Endothelial cell of umbilical vein (primary cell): Measurements from ENCODE around the gene GZF1. TPM values are rescaled to one million over a fixed set of nuclear protein-coding genes. Genes with fewer than 3 reads are reported as not detected.

ENCODE experiments used
- BruUV-seq: library from RNA; stranded (reverse); fragments of 400-500 nt; replicated peaks from 2 replicates; lab custom pipeline; 2021; lab: Mats Ljungman, UMichigan
- CTCF ChIA-PET: fragments of 300-600, 350-600 bp; sonication (Branson Sonifier 250); formaldehyde crosslinking; loops from one replicate; lab custom pipeline; 2021; ENCODE audit warnings: antibody characterized with exemption, inconsistent platforms; lab: Charles Lee
- POLR2A ChIA-PET: fragments of 300-600, 350-600 bp; sonication (Branson Sonifier 250); formaldehyde crosslinking; loops from one replicate; lab custom pipeline; 2021; ENCODE audit warnings: antibody characterized with exemption, inconsistent platforms; lab: Charles Lee
- DNase-seq: peaks from one replicate; pipeline ENCODE4 v3.0.0-alpha.2; 2011; ENCODE audit warnings: low read depth, low spot score
- FAIRE-seq: peaks from 2 replicates; lab custom pipeline; 2011; peaks lifted over from hg19 to GRCh38; lab: Jason Lieb, UNC
- H2AFZ ChIP-seq: 2 replicates; pipeline ENCODE4 v1.6.0; 2012; ENCODE audit warnings: low read depth, low read length, control low read depth, inconsistent platforms
- H3K27ac ChIP-seq: 2 replicates; pipeline ENCODE4 v1.5.1; 2011; ENCODE audit warnings: low read depth, mild to moderate bottlenecking, control low read depth, low read length, moderate library complexity; ENCODE audit not compliant: insufficient read depth
- H3K27me3 ChIP-seq, 2 experiments: 2 replicates each; pipeline versions ENCODE4 v1.6.0 to v1.6.1; 2011; ENCODE audit warnings: low read length in 2 of 2, mixed read lengths in 1 of 2; ENCODE audit not compliant: control insufficient read depth in 2 of 2, insufficient read depth in 2 of 2
- H3K36me3 ChIP-seq, 2 experiments: 2 replicates in 1 of 2; 3 replicates in 1 of 2; pipeline ENCODE4 v1.5.1; 2011; ENCODE audit warnings: low read length in 2 of 2, mild to moderate bottlenecking in 1 of 2, moderate library complexity in 1 of 2; ENCODE audit not compliant: control insufficient read depth in 2 of 2, insufficient read depth in 2 of 2; ENCODE audit errors: extremely low read depth in 1 of 2
- H3K4me1 ChIP-seq: 3 replicates; pipeline ENCODE4 v1.5.1; 2011; ENCODE audit warnings: mild to moderate bottlenecking, low read length; ENCODE audit not compliant: control insufficient read depth, insufficient read depth; ENCODE audit errors: extremely low read depth
- H3K4me2 ChIP-seq: 2 replicates; pipeline ENCODE4 v1.6.1; 2011; ENCODE audit warnings: low read length, control low read depth, mixed read lengths; ENCODE audit not compliant: insufficient read depth
- H3K4me3 ChIP-seq, 3 experiments: fragments of 200-600 bp in 1 of 3; sonication (generic), shearing (Covaris generic) in 1 of 3; replicated peaks in 1 of 3; 2 replicates each; pipeline ENCODE4 v1.5.1; 2011 to 2016; ENCODE audit warnings: control low read depth in 3 of 3, low read length in 3 of 3, mild to moderate bottlenecking in 2 of 3, inconsistent platforms in 1 of 3, low read depth in 1 of 3, moderate library complexity in 1 of 3; ENCODE audit not compliant: insufficient read depth in 1 of 3
- H3K79me2 ChIP-seq: 2 replicates; pipeline ENCODE4 v1.6.0; 2012; ENCODE audit warnings: low read length, inconsistent platforms; ENCODE audit not compliant: control insufficient read depth, insufficient read depth
- H3K9ac ChIP-seq: replicated peaks from 2 replicates; pipeline ENCODE3; 2011; ENCODE audit warnings: low read length, control low read depth; ENCODE audit not compliant: insufficient read depth; ENCODE audit errors: extremely low read depth
- H3K9me1 ChIP-seq: replicated peaks from 3 replicates; pipeline ENCODE4 v1.6.0; 2011; ENCODE audit warnings: mild to moderate bottlenecking, low read length; ENCODE audit not compliant: control insufficient read depth, insufficient read depth; ENCODE audit errors: extremely low read depth
- H3K9me3 ChIP-seq: replicated peaks from 2 replicates; pipeline ENCODE4 v1.5.1; 2012; ENCODE audit warnings: low read length, inconsistent platforms; ENCODE audit not compliant: control insufficient read depth, insufficient read depth
- H4K20me1 ChIP-seq: replicated peaks from 2 replicates; pipeline ENCODE3; 2011; ENCODE audit warnings: mild to moderate bottlenecking, low read length; ENCODE audit not compliant: control insufficient read depth, insufficient read depth; ENCODE audit errors: extremely low read depth
- FOS ChIP-seq: IDR thresholded peaks from 2 replicates; pipeline ENCODE4 v1.6.1; 2011; ENCODE audit warnings: mild to moderate bottlenecking, low read length, moderate library complexity, borderline replicate concordance; ENCODE audit not compliant: insufficient read depth
- JUN ChIP-seq: IDR thresholded peaks from 2 replicates; pipeline ENCODE4 v1.6.1; 2011; ENCODE audit warnings: borderline replicate concordance, low read depth; ENCODE audit not compliant: insufficient read length, insufficient read depth
- dilution Hi-C: fragments of 300-500 bp; cut with MboI; formaldehyde crosslinking; loops from one replicate; pipeline ENCODE4 v1.15.0; 2019; ENCODE audit warnings: low sequenced_read_pairs; ENCODE audit not compliant: extremely low pct_ligation_motif_present
- intact Hi-C: fragments of 100-400 bp; cut with micrococcal nuclease; formaldehyde crosslinking; loops from one replicate; pipeline ENCODE4 v1.10.0; 2022
- polyA plus RNA-seq, 4 experiments: library from polyadenylated mRNA; depleted of rRNA in 3 of 4; stranded (reverse) in 3 of 4; unstranded in 1 of 4; fragments of >200 nt; gene quantifications; 2 replicates each; pipeline versions ENCODE4 v1.2.1 to v1.2.3, GENCODE V29; 2011 to 2012; ENCODE audit warnings: missing spikeins in 1 of 4
- total RNA-seq: library from RNA; stranded (reverse); gene quantifications from 2 replicates; pipeline ENCODE4 v1.2.3, GENCODE V29; 2021
- TF ChIP-seq, protein P1 (sequence below): IDR thresholded peaks from 2 replicates; pipeline ENCODE4 v1.6.1; 2011; ENCODE audit not compliant: insufficient read depth, insufficient read length
- TF ChIP-seq, protein P2 (sequence below), 2 donors: IDR thresholded peaks; 1 replicate in 1 of 2; 2 replicates in 1 of 2; pipeline ENCODE4 v1.5.1; 2011; ENCODE audit warnings: low read length in 2 of 2, mild to moderate bottlenecking in 2 of 2, moderate library complexity in 2 of 2, control low read depth in 1 of 2, inconsistent platforms in 1 of 2, low read depth in 1 of 2; ENCODE audit not compliant: insufficient read depth in 1 of 2; ENCODE audit errors: extremely low read depth in 1 of 2

Gene GZF1
- total and polyA plus RNA-seq, 2 donors (not counting 3 experiments of a cell fraction or from before 2014, with no cell fraction given): 9.7 to 10.0 TPM

DNA sequence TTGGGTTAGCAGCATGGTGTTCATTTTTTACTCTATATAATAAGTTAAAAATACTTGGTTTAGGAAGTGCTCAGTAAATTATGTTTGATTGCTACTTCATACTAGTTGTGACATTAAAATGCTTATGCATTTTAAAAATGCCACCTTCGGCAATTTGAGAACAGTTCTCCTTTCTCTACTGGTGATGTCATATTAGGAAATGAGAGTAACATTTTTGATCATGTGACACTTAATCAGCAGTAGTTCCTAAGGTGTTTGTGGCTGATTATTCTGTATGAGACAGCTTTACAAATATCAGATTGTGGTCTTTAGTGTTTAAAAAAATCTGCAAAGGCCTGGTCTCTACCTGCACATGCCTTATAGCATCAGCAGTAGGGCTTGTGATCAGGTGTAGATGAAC lies 4.4 kb downstream of the GZF1 start:
- Histone ChIP-seq H3K79me2 (peaks cover 68% of the 10 kb centered on the region), H3K36me3 (peaks cover 29 to 34% of the 10 kb centered on the region in 2 experiments), H4K20me1 (peaks cover 4% of the 10 kb centered on the region), H3K4me2 (peak overlapping the region; percentile 60), H3K4me3 (peak overlapping the region in 1 of 3 experiments; percentile 6), H3K4me1 (peaks cover 32% of the 10 kb centered on the region), H3K9ac (no peak overlapping the region), H3K27ac (no peak overlapping the region), H2AFZ (no peak overlapping the region), H3K9me3 (no peaks in the 10 kb centered on the region), H3K9me1 (no peaks in the 10 kb centered on the region), H3K27me3 (no peaks in the 10 kb centered on the region)
- dilution Hi-C loops (no loop called here), intact Hi-C loops (loop anchor here (10.0 kb wide), 1 partner anchor 738 kb away; no protein-coding TSS in a partner anchor)
- TF ChIP-seq, protein P1, sequence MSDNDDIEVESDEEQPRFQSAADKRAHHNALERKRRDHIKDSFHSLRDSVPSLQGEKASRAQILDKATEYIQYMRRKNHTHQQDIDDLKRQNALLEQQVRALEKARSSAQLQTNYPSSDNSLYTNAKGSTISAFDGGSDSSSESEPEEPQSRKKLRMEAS: no peak
- peak; percentile 52 for TF ChIP-seq JUN
- DNase-seq: peak; percentile 30
- ChIA-PET POLR2A (no interaction called here), CTCF (interaction anchor here (1.5 kb wide), 1 partner anchor 55 kb away, joined by 5 read pairs; the partner anchor contains the start of gene NAPB)
- peak; percentile 67 for FAIRE-seq
- BruUV-seq: no TSS peak

- no peak overlapping the region for H2AFZ ChIP-seq
- H3K4me2 ChIP-seq: no peak overlapping the region
- H3K79me2 ChIP-seq: peaks cover 65% of the 10 kb centered on the region
- ChIA-PET POLR2A (no interaction called here), CTCF (no interaction called here)
- dilution Hi-C loops (no loop called here), intact Hi-C loops (loop anchor here (10.0 kb wide), 1 partner anchor 737 kb away; no protein-coding TSS in a partner anchor)
- TF ChIP-seq, protein P2, sequence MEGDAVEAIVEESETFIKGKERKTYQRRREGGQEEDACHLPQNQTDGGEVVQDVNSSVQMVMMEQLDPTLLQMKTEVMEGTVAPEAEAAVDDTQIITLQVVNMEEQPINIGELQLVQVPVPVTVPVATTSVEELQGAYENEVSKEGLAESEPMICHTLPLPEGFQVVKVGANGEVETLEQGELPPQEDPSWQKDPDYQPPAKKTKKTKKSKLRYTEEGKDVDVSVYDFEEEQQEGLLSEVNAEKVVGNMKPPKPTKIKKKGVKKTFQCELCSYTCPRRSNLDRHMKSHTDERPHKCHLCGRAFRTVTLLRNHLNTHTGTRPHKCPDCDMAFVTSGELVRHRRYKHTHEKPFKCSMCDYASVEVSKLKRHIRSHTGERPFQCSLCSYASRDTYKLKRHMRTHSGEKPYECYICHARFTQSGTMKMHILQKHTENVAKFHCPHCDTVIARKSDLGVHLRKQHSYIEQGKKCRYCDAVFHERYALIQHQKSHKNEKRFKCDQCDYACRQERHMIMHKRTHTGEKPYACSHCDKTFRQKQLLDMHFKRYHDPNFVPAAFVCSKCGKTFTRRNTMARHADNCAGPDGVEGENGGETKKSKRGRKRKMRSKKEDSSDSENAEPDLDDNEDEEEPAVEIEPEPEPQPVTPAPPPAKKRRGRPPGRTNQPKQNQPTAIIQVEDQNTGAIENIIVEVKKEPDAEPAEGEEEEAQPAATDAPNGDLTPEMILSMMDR (IDR thresholded peaks at IDR 0.05; ENCODE audit: extremely low read depth in 1 of 2, insufficient read depth in 1 of 2, low read depth in 1 of 2, low read length in 2 of 2): no peak
- peak; percentile 46 for TF ChIP-seq FOS
- no peaks in the 10 kb centered on the region for H3K9me1 ChIP-seq
- no peaks in the 10 kb centered on the region for H3K9me3 ChIP-seq
- H3K27me3 ChIP-seq: no peaks in the 10 kb centered on the region
- no peak overlapping the region for H3K4me3 ChIP-seq
- BruUV-seq: no TSS peak
- no peak for DNase-seq
- H3K9ac ChIP-seq: no peak overlapping the region
- peaks cover 4% of the 10 kb centered on the region for H4K20me1 ChIP-seq
- no peak overlapping the region for H3K27ac ChIP-seq
- FAIRE-seq: no peak
- peaks cover 32% of the 10 kb centered on the region for H3K4me1 ChIP-seq
- peaks cover 29 to 40% of the 10 kb centered on the region in 2 experiments for H3K36me3 ChIP-seq
These were observed 5.8 kb downstream of the GZF1 start for GRCh38 chr20:23367770-23368169.
